K562 (cell line): ENCODE measurements around the gene GRIK3. TPM values are rescaled to one million over a fixed set of nuclear protein-coding genes. Genes with fewer than 3 reads are reported as not detected.

Experiments used
- ATAC-seq: fragments of 200-7000 bp; cut with Tn5 transposase; 3 replicates; pipeline ENCODE4 v1.9.1; 2020; ENCODE audit warnings: moderate library complexity
- BruUV-seq: library from RNA; stranded (reverse); fragments of 400-500 nt; replicated peaks from 2 replicates; lab custom pipeline; 2021; lab: Mats Ljungman, UMichigan
- CTCF ChIA-PET: fragments of 300-600 bp; formaldehyde crosslinking; extraction: SDS; loops from one replicate; lab custom pipeline; 2021; ENCODE audit warnings: low intra/inter-chr PET ratio; lab: Yijun Ruan, JAX
- POLR2A ChIA-PET: fragments of 300-600, 350-650 bp; sonication (Branson Sonifier 250); formaldehyde crosslinking; extraction: SDS; loops from one replicate; lab custom pipeline; 2021; ENCODE audit warnings: antibody characterized with exemption, inconsistent platforms; lab: Yijun Ruan, JAX
- DNase-seq, 4 experiments: peaks; one replicate each; pipeline versions ENCODE4 v3.0.0 to v3.0.0-alpha.2; 2011 to 2018; ENCODE audit warnings: low spot score in 3 of 4, mixed read lengths in 3 of 4; ENCODE audit errors: extremely low read depth in 1 of 4
- FAIRE-seq: peaks from 2 replicates; lab custom pipeline; 2011; peaks lifted over from hg19 to GRCh38; lab: Jason Lieb, UNC
- H2AFZ ChIP-seq: 2 replicates; pipeline ENCODE4 v1.6.0; 2011; ENCODE audit warnings: low read depth, low read length, control low read depth, inconsistent platforms
- H3K27ac ChIP-seq: fragments of 200-600 bp; 3 replicates; pipeline ENCODE4 v1.8.0; 2011; ENCODE audit warnings: low read depth, mild to moderate bottlenecking, control low read depth, inconsistent platforms, low read length, moderate library complexity, mixed read lengths; ENCODE audit errors: extremely low read depth
- H3K27me3 ChIP-seq, 2 experiments: fragments of 300-600 bp in 1 of 2; 2 replicates in 1 of 2; 3 replicates in 1 of 2; pipeline versions ENCODE4 v1.6.0 to v1.8.0; 2011; ENCODE audit warnings: inconsistent platforms in 2 of 2, low read length in 2 of 2, mild to moderate bottlenecking in 1 of 2, mixed read lengths in 1 of 2, moderate library complexity in 1 of 2; ENCODE audit not compliant: control insufficient read depth in 2 of 2, insufficient read depth in 2 of 2
- H3K36me3 ChIP-seq: fragments of 300-600 bp; 3 replicates; pipeline ENCODE4 v1.8.0; 2011; ENCODE audit warnings: mild to moderate bottlenecking, low read length, inconsistent platforms; ENCODE audit not compliant: control insufficient read depth, insufficient read depth
- H3K4me1 ChIP-seq, 2 experiments: fragments of 200-600 bp in 1 of 2; replicated peaks in 1 of 2; 2 replicates in 1 of 2; 3 replicates in 1 of 2; pipeline versions ENCODE4 v1.5.1 to v1.8.0; 2011; ENCODE audit warnings: inconsistent platforms in 2 of 2, low read length in 2 of 2, mild to moderate bottlenecking in 1 of 2, mixed read lengths in 1 of 2, moderate library complexity in 1 of 2; ENCODE audit not compliant: control insufficient read depth in 2 of 2, insufficient read depth in 2 of 2
- H3K4me2 ChIP-seq: 2 replicates; pipeline ENCODE4 v1.6.1; 2011; ENCODE audit warnings: low read length, control low read depth, inconsistent platforms, mixed read lengths; ENCODE audit not compliant: insufficient read depth
- H3K4me3 ChIP-seq: fragments of 200-600 bp; sonication (generic), shearing (Covaris generic); 2 replicates; pipeline ENCODE4 v1.5.1; 2016; ENCODE audit warnings: control low read depth, inconsistent platforms
- H3K79me2 ChIP-seq: fragments of 200-600 bp; 3 replicates; pipeline ENCODE4 v1.8.0; 2011; ENCODE audit warnings: low read length, inconsistent platforms; ENCODE audit not compliant: control insufficient read depth, insufficient read depth
- H3K9ac ChIP-seq, 2 experiments: 2 replicates each; pipeline versions ENCODE4 v1.6.0 to v1.6.1; 2011; ENCODE audit warnings: low read depth in 2 of 2, low read length in 2 of 2, control low read depth in 1 of 2, inconsistent platforms in 1 of 2, mild to moderate bottlenecking in 1 of 2, mixed read lengths in 1 of 2; ENCODE audit not compliant: insufficient read depth in 1 of 2
- H3K9me1 ChIP-seq: one replicate; pipeline ENCODE4 v1.6.0; 2011; ENCODE audit warnings: inconsistent platforms, mild to moderate bottlenecking, low read length, moderate library complexity; ENCODE audit not compliant: control insufficient read depth, insufficient read depth
- H3K9me3 ChIP-seq: replicated peaks from 2 replicates; pipeline ENCODE4 v1.5.1; 2011; ENCODE audit warnings: low read depth, low read length, inconsistent platforms; ENCODE audit not compliant: control insufficient read depth, insufficient read depth
- H4K20me1 ChIP-seq: replicated peaks from 2 replicates; pipeline ENCODE4 v1.6.1; 2011; ENCODE audit warnings: low read length, inconsistent platforms, mixed read lengths; ENCODE audit not compliant: control insufficient read depth, insufficient read depth
- ZBTB11 ChIP-seq, 3 experiments: fragments of 200-800 bp in 1 of 3; fragments of 250-450 bp in 1 of 3; fragments of 450-650 bp in 1 of 3; sonication (Bioruptor Pico) in 1 of 3; sonication (Bioruptor generic) in 1 of 3; formaldehyde crosslinking in 1 of 3; IDR thresholded peaks; 2 replicates each; pipeline versions ENCODE4 v1.6.1 to v1.8.0; 2016 to 2022; ENCODE audit warnings: mild to moderate bottlenecking in 2 of 3, missing genetic modification characterization in 2 of 3, missing compliant biosample characterization in 1 of 3, moderate library complexity in 1 of 3
- ZNF184 ChIP-seq: sonication (generic); formaldehyde crosslinking; IDR thresholded peaks from 2 replicates; pipeline ENCODE4 v1.5.0; 2020; ENCODE audit warnings: missing genetic modification reagents
- WGBS: fragments of 100-300 bp; shearing (Covaris generic); methylation state at CpG from one replicate; pipeline ENCODE4 v1.1.6; 2016; ENCODE audit warnings: low coverage, mixed read lengths; ENCODE audit not compliant: insufficient coverage; ENCODE audit errors: missing lambda C conversion rate; 5-methylcytosine and 5-hydroxymethylcytosine counted together
- in situ Hi-C: fragments of 300-500 bp; cut with MboI; formaldehyde crosslinking; loops from 4 replicates; pipeline ENCODE4 v1.15.0; 2018; ENCODE audit warnings: inconsistent platforms, mixed read lengths
- intact Hi-C: fragments of 100-400 bp; cut with micrococcal nuclease; formaldehyde crosslinking; loops from 2 replicates; pipeline ENCODE4 v1.14.2; 2022
- polyA plus RNA-seq, 8 experiments: library from polyadenylated mRNA; depleted of rRNA in 4 of 8; stranded (reverse) in 5 of 8; unstranded in 3 of 8; fragments of >200 nt; fragmentation: Nextera tagmentation in 2 of 8; fragmentation: Illumina TruSeq in 1 of 8; extraction: Ambion mirVana in 2 of 8; extraction: Trizol in 1 of 8; gene quantifications; 2 replicates each; pipeline versions ENCODE4 v1.2.1 to v1.2.3, GENCODE V29; 2011 to 2014; ENCODE audit warnings: inconsistent platforms in 1 of 8, missing spikeins in 1 of 8
- total RNA-seq, 7 experiments: library from RNA; depleted of rRNA in 6 of 7; stranded (reverse); fragments of >200 nt in 6 of 7; fragmentation: Illumina TruSeq in 2 of 7; extraction: Trizol in 2 of 7; gene quantifications; 2 replicates each; pipeline versions ENCODE4 v1.2.1 to v1.2.3, GENCODE V29; 2011 to 2021; ENCODE audit warnings: low replicate concordance in 1 of 7
- TF ChIP-seq, protein P1 (sequence below), 2 experiments: IDR thresholded peaks; 2 replicates each; pipeline ENCODE4 v1.6.1; 2012; ENCODE audit warnings: improper control_type of control experiment in 2 of 2, low read depth in 2 of 2, low read length in 2 of 2, borderline replicate concordance in 1 of 2

GRIK3 gene
- total and polyA plus RNA-seq, 9 of the 15 experiments (the other 6 are each of a cell fraction or from before 2014, with no cell fraction given): not detected

GRCh38 chr1:37033355-37034101 lies 787 bp downstream of the GRIK3 start:
- H3K27ac ChIP-seq: no peak overlapping the region
- whole genome bisulfite sequencing: 35% methylated on average over 53 of the region's 66 CpGs

More at GRCh38 chr1:37033355-37034101, 787 bp downstream of the GRIK3 start:
- no TSS peak for BruUV-seq
- no peak for FAIRE-seq
- in situ Hi-C loops: no loop called here
- H3K4me3 ChIP-seq: no peak overlapping the region
- H4K20me1 ChIP-seq: peaks cover 18% of the 10 kb centered on the region; the same call in 1 of the 2 replicates
- no peaks in the 10 kb centered on the region for H3K9me3 ChIP-seq
- H3K4me2 ChIP-seq: no peak overlapping the region
- H3K9ac ChIP-seq: no peak overlapping the region
- peaks cover 11 to 70% of the 10 kb centered on the region in 2 experiments; a peak in 4 of 5 replicates for H3K27me3 ChIP-seq
- ATAC-seq: no peak
- no peak for DNase-seq
- CTCF ChIA-PET: no interaction called here
- TF ChIP-seq, protein P1, sequence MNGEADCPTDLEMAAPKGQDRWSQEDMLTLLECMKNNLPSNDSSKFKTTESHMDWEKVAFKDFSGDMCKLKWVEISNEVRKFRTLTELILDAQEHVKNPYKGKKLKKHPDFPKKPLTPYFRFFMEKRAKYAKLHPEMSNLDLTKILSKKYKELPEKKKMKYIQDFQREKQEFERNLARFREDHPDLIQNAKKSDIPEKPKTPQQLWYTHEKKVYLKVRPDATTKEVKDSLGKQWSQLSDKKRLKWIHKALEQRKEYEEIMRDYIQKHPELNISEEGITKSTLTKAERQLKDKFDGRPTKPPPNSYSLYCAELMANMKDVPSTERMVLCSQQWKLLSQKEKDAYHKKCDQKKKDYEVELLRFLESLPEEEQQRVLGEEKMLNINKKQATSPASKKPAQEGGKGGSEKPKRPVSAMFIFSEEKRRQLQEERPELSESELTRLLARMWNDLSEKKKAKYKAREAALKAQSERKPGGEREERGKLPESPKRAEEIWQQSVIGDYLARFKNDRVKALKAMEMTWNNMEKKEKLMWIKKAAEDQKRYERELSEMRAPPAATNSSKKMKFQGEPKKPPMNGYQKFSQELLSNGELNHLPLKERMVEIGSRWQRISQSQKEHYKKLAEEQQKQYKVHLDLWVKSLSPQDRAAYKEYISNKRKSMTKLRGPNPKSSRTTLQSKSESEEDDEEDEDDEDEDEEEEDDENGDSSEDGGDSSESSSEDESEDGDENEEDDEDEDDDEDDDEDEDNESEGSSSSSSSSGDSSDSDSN (IDR thresholded peaks at IDR 0.05; ENCODE audit: borderline replicate concordance in 1 of 2, low read depth in 2 of 2, low read length in 2 of 2): 0 out of 4 replicates have a peak, but pooled peaks of 1 of the 2 experiments have one; percentile 1
- TF ChIP-seq ZNF184 (no peak), ZBTB11 (CRISPR knock-in tag; IDR thresholded peaks at IDR 0.05) (no peak)
- TF ChIP-seq, all 486 proteins: peak for 1
- POLR2A ChIA-PET: interaction anchor here (0.6 kb wide), 1 partner anchor 1173 kb away, joined by 3 read pairs; no protein-coding TSS in a partner anchor
- H3K79me2 ChIP-seq: no peaks in the 10 kb centered on the region
- H2AFZ ChIP-seq: no peak overlapping the region
- intact Hi-C loops: no loop called here
- H3K36me3 ChIP-seq: no peaks in the 10 kb centered on the region
- no peaks in the 10 kb centered on the region for H3K9me1 ChIP-seq
- peaks cover 0 to 39% of the 10 kb centered on the region in 2 experiments; a peak in 3 of 5 replicates for H3K4me1 ChIP-seq
